NCI-H510A (cell line): ENCODE data around the gene SVIL.
"Not testable (repeated sequence)": the region's sequence is repeated elsewhere in the genome, so short reads cannot be mapped to it uniquely, and the experiment has no call there.

Experiments
- DNase-seq: peaks from one replicate; lab custom pipeline; 2025; lab: John Stamatoyannopoulos, UW

Gene SVIL

GRCh38 chr10:29515104-29515503 is 119.7 kb downstream of the SVIL start:
- not testable (repeated sequence) for DNase-seq

DNA sequence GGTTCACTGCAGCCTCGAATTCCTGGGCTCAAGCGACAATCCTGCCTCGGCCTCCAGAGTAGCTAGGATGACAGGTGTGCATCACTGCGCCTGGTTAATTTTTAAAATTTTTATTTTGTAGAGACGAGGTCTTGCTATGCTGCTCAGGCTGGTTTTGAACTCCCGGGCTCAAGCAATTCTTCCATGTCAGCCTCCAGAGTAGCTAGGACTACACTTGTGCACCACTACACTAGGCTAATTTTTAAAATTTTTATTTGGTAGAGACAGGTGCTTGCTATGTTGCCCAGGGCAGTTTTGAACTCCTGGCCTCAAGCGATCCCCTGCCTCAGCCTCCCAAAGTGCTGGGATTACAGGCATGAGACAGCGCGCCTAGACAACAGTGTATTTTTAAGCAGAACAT is 120.5 kb downstream of the SVIL start:
- DNase-seq, result no peak

GRCh38 chr10:29512425-29512974 is 122.3 kb downstream of the SVIL start:
- DNase-seq, result no peak

GRCh38 chr10:29511806-29512205 is 123.0 kb downstream of the SVIL start:
- DNase-seq, result not testable (repeated sequence)

GRCh38 chr10:29510483-29511157 is 124.2 kb downstream of the SVIL start:
- DNase-seq, result not testable (repeated sequence)

- no peak for DNase-seq
These were observed 126.1 kb downstream of the SVIL start for GRCh38 chr10:29508554-29509244.

- DNase-seq, result not testable (repeated sequence)
These were observed 127.0 kb downstream of the SVIL start for GRCh38 chr10:29507750-29508149.

DNA sequence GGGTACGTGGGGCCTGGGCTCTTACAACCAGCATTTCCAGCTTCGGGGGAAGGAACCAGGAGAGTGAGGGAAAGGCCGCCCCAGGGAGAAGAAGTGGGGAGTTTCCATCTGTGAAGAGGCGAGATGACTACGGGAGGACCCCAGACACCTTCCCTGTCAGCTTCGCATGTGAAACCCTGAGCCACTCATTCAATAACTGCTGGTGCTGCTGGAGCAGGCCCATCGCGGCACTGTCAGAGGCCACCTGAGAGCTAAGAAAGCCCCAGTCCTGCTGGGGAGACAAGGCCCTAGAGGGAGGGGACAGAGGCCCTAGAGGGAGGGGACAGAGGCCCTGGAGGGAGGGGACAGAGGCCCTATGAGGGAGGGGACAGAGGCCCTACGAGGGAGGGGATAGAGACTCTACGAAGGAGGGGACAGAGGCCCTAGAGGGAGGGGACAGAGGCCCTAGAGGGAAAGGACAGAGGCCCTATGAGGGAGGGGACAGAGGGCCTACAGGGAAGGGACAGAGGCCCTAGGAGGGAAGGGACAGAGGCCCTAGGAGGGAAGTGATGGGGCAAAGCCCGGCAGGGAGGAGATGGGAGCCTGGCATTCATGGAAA is 128.3 kb downstream of the SVIL start:
- DNase-seq, result not testable (repeated sequence)

DNA sequence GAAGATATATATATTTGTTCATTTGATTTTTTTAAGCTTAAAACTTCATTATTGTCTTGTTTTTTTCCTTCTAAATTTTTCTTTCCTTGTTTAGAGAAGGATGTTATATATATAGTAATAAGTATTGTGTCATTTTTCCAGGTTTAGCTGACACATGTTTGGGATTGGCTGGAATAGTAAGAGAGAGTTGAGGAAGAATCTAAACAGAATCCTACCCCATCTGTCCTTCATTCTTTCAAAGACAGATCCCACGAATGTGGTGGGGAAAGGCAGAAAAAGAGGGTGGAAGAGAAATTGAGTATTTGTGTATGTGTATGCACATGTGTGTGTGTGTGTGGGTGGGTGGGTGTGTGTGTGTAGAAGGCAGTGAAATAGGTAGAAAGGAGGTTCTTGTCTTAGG is 132.4 kb downstream of the SVIL start:
- DNase-seq, result no peak

DNA sequence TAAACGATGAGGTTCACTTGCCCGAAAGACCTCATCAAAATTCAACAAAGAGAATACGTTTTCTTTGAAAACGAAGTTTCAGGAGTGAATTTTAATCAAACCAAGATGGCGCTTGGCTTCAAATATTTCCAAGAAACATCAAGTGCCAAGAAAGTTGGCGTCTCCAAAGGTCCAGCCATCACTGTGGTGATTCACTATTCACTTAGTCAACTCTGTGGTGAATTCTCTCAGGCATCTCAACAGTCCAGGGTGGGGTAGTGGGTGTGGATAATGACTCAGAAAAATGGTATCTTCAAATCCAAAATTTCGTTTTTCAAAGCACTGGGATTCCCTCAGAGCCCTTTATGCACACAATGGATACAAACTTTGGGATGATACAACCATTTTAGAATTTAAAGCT is 133.1 kb downstream of the SVIL start:
- no peak for DNase-seq

DNA sequence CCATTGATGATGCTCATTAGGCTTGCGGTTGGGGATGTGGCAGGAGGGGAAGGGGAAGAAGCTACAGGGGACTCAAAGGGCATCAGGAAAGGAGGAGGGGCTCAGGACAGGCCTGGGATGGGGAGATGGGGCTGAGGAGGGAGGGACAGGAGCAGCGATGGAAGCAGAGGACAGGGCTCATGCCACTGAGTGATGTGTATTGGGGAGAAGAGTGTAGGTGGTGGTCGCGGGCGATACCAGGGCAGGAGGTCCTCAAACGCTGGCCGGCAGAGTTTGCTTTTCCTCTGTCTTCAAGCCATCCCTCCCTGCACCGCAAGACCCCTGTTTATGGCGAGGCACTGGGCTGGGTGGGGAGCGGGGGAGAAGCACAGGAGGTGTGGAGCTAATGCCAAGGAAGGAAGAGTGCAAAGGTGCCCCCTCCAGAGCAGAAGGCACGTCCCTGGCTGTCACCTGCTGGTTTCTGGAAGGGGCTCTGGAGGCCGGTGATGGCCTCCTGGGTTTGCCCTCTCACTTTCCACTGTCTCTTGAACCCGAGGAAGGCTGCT is 134.7 kb downstream of the SVIL start:
- no peak for DNase-seq

DNA sequence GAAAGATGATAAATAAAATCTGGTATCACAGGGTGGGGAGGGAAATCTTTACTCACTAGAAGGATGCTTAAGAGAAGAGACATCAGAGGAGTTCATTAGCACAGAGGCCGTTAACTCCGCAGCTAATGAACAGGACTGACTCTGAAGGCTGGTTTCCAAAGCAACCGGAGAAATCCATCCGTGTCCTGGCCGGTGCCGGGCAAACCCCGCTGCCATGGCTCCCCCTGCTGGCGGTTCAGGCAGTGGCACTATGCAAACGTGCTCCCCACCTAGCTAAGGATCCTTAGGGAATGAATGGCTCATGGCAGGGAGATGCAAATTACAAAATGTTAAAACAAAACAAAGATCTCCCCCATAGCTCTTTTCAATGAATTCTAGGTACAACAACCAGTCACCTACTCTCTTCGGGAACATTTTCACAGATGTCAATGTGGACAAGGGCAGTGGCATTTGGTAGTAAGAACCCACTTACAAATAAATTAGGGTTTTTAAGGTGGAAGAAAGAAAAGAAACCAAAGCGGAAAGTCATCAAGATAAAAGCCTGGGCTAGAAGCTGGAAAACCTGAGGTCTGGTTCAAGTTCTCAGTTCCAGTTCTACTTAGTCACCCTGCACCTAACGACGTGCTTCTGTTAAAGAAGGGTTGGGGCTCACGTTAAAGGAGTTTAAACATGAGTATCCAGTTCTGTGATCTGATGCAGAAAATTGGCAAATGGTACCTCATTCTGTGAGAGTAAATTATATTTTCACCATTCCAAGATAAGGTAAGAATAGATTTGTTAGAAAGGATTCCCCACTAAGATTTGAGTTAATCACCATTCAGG is 138.2 kb downstream of the SVIL start:
- no peak for DNase-seq

DNA sequence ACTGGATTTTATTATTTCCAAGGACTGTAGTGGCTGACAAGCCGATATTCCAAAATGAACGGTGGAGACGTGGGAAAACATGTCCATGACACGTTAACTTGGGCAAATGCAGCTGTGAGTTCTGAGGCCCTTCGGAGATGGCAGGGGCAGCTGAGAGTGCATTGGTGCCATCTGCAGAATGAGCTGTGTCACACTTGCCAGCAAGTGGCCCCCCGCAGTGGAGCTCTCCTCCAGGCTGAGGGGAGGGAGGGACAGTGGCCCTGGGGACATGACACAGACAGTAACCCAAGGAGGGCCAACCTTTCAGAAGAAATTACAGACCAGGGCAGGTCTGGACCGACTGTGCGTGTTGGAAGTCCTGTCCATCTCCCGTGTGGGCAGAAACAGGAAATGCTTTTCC is 139.4 kb downstream of the SVIL start:
- no peak for DNase-seq

GRCh38 chr10:29493697-29494096 is 141.1 kb downstream of the SVIL start:
- no peak for DNase-seq

DNA sequence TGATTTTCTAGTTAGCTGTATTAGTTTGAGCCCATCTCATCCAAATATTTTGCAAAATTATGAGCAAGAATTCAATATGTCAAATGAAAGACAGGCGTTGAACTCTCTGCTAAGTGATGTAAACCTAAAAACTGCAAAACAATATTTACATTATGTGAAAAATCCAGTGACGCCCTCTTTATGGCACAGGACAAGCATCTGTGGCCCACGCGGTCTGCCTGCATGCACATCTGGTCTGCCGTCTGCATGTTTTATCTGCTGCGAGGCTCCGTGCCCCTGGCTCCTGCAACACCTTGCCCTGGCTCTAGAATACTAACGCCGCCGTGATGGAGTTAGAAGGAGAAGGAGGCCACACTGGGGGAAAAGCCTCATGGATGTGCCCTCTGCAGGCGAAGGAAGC is 142.0 kb downstream of the SVIL start:
- no peak for DNase-seq

GRCh38 chr10:29491918-29492317 is 142.9 kb downstream of the SVIL start:
- DNase-seq, result no peak

DNA sequence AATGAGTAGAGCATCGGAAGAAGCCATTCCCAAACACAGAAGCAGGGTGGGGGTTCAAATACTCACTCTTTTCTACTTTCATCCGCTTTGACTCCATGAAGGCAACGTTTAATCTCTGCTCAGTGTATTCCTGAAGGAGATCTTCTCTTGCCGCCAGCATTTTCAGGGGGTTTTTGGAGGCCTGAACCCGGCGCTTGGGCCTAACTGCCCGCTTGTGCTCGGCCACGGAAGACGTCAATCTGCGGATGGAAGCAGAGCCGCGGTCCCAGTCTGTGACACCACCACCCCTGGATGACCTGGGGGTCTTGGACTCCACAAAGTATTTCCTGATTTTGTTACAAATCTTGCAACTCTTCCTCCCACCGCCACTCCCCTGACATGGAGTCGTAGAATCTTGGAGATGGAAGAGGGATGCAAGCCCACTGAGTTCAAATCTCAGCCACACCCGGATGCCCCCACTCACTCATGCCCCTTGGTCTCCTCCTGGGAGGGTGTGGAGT is 143.9 kb downstream of the SVIL start:
- not testable (repeated sequence) for DNase-seq

DNA sequence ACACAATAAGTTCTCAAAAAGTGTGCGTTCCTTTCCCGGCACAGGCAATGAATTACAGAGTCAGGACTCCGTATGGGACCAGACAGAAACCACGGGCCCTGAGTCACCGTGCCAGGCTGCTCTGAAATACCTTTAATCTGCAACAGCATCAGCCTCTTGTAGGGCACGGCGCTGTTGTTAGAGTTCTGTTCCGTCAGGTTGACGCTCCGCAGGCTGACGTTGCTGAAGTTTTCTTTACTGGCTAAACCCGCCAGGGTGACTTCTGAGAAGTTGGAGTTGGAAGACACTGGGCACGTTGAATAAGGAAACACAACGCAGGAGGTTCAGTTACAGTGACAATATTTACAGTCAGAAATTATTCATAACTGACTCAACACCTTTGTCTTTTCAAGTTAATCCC is 146.3 kb downstream of the SVIL start:
- not testable (repeated sequence) for DNase-seq

DNA sequence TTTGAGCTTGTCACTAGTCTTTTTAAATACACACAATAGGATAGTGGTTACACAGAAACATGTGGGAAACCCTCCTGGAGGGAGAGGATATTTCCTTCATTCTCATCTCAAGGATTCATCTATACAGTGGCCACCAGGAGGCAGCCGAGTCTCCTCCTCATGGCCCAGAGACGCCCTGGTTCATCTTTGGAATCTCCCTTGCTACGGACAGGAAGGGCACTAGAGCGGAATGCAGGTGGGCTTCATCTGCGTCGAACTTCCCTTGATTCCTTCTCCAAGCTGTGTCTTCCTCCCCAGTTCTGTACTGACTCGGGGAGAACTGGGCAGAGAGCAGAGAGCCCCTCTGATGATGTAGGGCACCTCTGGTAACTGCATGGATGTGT is 146.9 kb downstream of the SVIL start:
- DNase-seq, result not testable (repeated sequence)

DNA sequence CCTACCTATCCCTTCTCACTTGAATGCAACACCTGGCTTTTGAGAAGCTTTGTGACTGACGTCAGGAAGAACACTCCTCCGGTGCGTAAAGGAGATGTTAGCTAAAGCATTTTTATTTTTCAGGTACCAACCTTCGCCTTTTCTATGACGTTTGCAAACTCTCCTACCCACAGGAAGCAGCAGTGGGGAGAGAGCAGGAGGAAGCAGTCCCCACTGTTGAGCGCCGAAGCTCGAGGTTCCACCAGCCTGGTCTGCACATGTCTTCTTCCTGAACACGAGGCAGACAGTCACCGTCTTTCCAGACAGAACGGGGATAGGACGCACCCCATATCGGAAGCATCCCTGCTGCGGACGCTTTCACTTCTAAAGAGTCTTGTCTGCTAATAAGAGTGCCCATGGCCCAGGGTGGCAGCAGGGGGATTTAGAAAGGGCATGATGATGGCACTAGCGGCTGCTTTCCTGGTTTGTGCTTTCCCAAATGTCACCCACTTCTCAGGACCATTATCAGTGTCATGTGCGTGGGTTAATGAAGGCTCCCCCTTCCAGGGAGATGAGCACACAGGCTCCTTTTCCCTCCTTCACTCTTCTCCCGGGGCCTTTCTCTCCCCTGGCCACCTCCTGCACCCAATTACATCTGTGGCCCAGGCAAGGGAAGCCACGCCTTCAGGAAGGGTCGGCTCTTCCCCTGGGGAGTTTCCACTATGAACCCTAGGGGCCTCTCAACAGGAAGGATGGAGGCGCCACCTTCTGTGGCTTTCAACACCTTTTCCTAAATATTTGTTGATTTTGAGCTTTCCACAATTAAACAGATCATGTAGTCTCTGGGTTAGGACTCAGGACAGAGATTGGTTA is 147.5 kb downstream of the SVIL start:
- not testable (repeated sequence) for DNase-seq

DNA sequence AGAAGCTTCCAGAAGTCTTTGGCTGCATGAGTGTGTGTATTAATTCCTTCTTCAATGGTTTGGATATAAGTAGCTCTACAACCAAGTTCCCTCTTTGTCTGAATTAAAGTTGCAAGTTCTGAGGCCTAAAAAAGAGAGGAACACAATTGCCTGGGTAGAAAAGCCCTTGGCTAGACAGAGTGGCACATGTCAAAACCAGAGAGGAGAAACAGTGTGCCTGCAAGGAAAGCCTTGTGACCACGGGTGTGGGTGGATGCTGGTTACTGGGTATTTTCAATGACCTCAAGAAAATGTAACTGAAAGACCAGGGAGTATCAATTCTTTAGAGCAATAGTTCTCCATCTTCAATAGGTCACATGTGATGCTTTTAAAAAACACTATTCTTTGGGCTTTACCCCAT is 148.3 kb downstream of the SVIL start:
- no peak for DNase-seq
